Adrenal gland (tissue), 12 donors: ENCODE measurements around the gene INO80E. TPM values are rescaled to one million over a fixed set of nuclear protein-coding genes. Genes with fewer than 3 reads are reported as not detected.

ENCODE experiments used
- DNase-seq, 7 donors: peaks; one replicate each; pipeline ENCODE4 v3.0.0-alpha.2; 2019 to 2020
- H3K27ac ChIP-seq, 5 donors: fragments of 200-600 bp; sonication (generic) in 4 of 5; 1 replicate in 3 of 5; 2 replicates in 2 of 5; pipeline versions ENCODE4 v1.5.1 to v1.8.0; 2016 to 2020; ENCODE audit warnings: mild to moderate bottlenecking in 1 of 5
- H3K27me3 ChIP-seq: fragments of 200-600 bp; 2 replicates; pipeline ENCODE4 v1.8.0; 2021
- H3K36me3 ChIP-seq, 2 donors: fragments of 200-600 bp; replicated peaks in 1 of 2; 1 replicate in 1 of 2; 2 replicates in 1 of 2; pipeline versions ENCODE4 v1.5.1 to v1.8.0; 2018 to 2022
- H3K4me1 ChIP-seq, 2 donors: fragments of 200-600 bp; replicated peaks in 1 of 2; 1 replicate in 1 of 2; 2 replicates in 1 of 2; pipeline versions ENCODE4 v1.5.1 to v1.8.0; 2018 to 2021
- H3K4me3 ChIP-seq, 4 donors: fragments of 200-600 bp; sonication (generic) in 3 of 4; one replicate each; pipeline ENCODE4 v1.5.1; 2016 to 2018
- H3K9me3 ChIP-seq, 3 donors: fragments of 200-600 bp; sonication (generic) in 1 of 3; replicated peaks in 1 of 3; 1 replicate in 2 of 3; 2 replicates in 1 of 3; pipeline versions ENCODE4 v1.5.1 to v1.8.0; 2016 to 2021
- POLR2A ChIP-seq, 2 donors: fragments of 450-650 bp; IDR thresholded peaks; one replicate each; pipeline ENCODE4 v1.6.1; 2017; ENCODE audit warnings: antibody characterized with exemption in 2 of 2, mild to moderate bottlenecking in 2 of 2, moderate library complexity in 1 of 2
- WGBS, 4 donors: extraction: QIAGEN DNeasy Blood & Tissue Kit in 2 of 4; methylation state at CpG; one replicate each; pipeline versions ENCODE4 v1.1.5 to v1.1.7; 2013 to 2017; 5-methylcytosine and 5-hydroxymethylcytosine counted together
- intact Hi-C, 2 donors: fragments of 100-400 bp; cut with DNase I; formaldehyde crosslinking; loops; one replicate each; pipeline versions ENCODE4 v1.14.1 to v1.15.0; 2022 to 2023
- polyA plus RNA-seq, 3 donors: library from polyadenylated mRNA; stranded (reverse); fragments of 200-250 nt in 2 of 3; fragments of 350-450 nt in 1 of 3; fragmentation: Illumina TruSeq in 1 of 3; extraction: RNeasy Lipid Tissue Mini Kit (QIAGEN cat#74804) in 1 of 3; gene quantifications; one replicate each; pipeline ENCODE4 v1.2.3, GENCODE V29; 2013 to 2014
- total RNA-seq, 9 donors: library from RNA; depleted of rRNA in 4 of 9; stranded (reverse); fragments of >200 nt in 4 of 9; fragments of 120-200 nt in 1 of 9; fragmentation: NEBNext Ultra II Directional in 1 of 9; extraction: Animal tissue kit (Norgen Biotek cat#: 25700) in 1 of 9; gene quantifications; one replicate each; pipeline versions ENCODE4 v1.1.0 to v1.2.4, GENCODE V29; 2013 to 2023
- TF ChIP-seq, protein P1 (sequence below), 6 experiments: fragments of 450-650 bp in 4 of 6; fragments of 200-600 bp in 2 of 6; sonication (generic) in 1 of 6; IDR thresholded peaks; 1 replicate in 5 of 6; 2 replicates in 1 of 6; pipeline versions ENCODE4 v1.5.1 to v1.8.0; 2016 to 2021; ENCODE audit warnings: antibody characterized with exemption in 6 of 6, mild to moderate bottlenecking in 2 of 6, moderate library complexity in 1 of 6
- donor health status: healthy with polysubstance abuse.
- donor health status: Bipolar disorder and iron deficiency.
- donor health status: DM: yes; HTN: yes; CAD: no.
- donor health status: DM: no; HTN: no; CAD: no.
- donor health status: DM: no; HTN: no; CAD: no.
- donor health status: DM: yes; HTN: yes; CAD: no.

The INO80E gene
- total and polyA plus RNA-seq, 12 donors: 31.8 to 362 (median 73.4) TPM

DNA sequence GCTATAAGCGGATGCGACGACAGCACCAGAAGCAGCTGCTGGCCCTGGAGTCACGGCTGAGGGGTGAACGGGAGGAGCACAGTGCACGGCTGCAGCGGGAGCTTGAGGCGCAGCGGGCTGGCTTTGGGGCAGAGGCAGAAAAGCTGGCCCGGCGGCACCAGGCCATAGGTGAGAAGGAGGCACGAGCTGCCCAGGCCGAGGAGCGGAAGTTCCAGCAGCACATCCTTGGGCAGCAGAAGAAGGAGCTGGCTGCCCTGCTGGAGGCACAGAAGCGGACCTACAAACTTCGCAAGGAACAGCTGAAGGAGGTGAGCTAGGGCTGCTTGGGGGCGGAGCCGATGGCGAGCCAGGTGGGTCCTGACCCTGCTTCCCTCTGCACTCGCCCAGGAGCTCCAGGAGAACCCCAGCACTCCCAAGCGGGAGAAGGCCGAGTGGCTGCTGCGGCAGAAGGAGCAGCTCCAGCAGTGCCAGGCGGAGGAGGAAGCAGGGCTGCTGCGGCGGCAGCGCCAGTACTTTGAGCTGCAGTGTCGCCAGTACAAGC is 10.7 kb upstream of the INO80E start:
- DNase-seq: no peak

DNA sequence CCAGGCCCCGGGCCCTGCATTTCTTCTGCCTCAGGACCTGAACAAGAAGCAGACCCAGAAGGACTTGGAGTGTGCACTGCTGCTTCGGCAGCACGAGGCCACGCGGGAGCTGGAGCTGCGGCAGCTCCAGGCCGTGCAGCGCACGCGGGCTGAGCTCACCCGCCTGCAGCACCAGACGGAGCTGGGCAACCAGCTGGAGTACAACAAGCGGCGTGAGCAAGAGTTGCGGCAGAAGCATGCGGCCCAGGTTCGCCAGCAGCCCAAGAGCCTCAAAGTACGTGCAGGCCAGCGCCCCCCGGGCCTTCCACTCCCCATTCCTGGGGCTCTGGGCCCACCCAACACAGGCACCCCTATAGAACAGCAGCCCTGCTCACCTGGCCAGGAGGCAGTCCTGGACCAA is 9.8 kb upstream of the INO80E start:
- TF ChIP-seq, protein P1, sequence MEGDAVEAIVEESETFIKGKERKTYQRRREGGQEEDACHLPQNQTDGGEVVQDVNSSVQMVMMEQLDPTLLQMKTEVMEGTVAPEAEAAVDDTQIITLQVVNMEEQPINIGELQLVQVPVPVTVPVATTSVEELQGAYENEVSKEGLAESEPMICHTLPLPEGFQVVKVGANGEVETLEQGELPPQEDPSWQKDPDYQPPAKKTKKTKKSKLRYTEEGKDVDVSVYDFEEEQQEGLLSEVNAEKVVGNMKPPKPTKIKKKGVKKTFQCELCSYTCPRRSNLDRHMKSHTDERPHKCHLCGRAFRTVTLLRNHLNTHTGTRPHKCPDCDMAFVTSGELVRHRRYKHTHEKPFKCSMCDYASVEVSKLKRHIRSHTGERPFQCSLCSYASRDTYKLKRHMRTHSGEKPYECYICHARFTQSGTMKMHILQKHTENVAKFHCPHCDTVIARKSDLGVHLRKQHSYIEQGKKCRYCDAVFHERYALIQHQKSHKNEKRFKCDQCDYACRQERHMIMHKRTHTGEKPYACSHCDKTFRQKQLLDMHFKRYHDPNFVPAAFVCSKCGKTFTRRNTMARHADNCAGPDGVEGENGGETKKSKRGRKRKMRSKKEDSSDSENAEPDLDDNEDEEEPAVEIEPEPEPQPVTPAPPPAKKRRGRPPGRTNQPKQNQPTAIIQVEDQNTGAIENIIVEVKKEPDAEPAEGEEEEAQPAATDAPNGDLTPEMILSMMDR (IDR thresholded peaks at IDR 0.05): no peak
- TF ChIP-seq POLR2A (IDR thresholded peaks at IDR 0.05): no peak
- DNase-seq: no peak
- Histone ChIP-seq H3K27me3 (no peaks in the 10 kb centered on the region), H3K27ac (no peak overlapping the region), H3K9me3 (no peaks in the 10 kb centered on the region), H3K36me3 (peaks cover 0 to 99% of the 10 kb centered on the region in 2 donors), H3K4me3 (no peak overlapping the region), H3K4me1 (no peaks in the 10 kb centered on the region)
- WGBS, 4 donors: 91 to 100% (median 94%) methylated on average over 2 to 20 of the region's 20 CpGs
- intact Hi-C loops: no loop called here

More for the DNA sequence above, 10.7 kb upstream of the INO80E start:
- Histone ChIP-seq H3K27ac (no peak overlapping the region), H3K4me1 (peaks cover 0 to 2% of the 10 kb centered on the region in 2 donors), H3K27me3 (no peaks in the 10 kb centered on the region), H3K4me3 (no peak overlapping the region), H3K36me3 (peaks cover 0 to 99% of the 10 kb centered on the region in 2 donors), H3K9me3 (no peaks in the 10 kb centered on the region)
- WGBS, 4 donors: 91 to 95% (median 94%) methylated on average over 15 to 28 of the region's 28 CpGs
- intact Hi-C loops: no loop called here
- TF ChIP-seq, protein P1 (IDR thresholded peaks at IDR 0.05): no peak
- TF ChIP-seq POLR2A (IDR thresholded peaks at IDR 0.05): no peak

DNA sequence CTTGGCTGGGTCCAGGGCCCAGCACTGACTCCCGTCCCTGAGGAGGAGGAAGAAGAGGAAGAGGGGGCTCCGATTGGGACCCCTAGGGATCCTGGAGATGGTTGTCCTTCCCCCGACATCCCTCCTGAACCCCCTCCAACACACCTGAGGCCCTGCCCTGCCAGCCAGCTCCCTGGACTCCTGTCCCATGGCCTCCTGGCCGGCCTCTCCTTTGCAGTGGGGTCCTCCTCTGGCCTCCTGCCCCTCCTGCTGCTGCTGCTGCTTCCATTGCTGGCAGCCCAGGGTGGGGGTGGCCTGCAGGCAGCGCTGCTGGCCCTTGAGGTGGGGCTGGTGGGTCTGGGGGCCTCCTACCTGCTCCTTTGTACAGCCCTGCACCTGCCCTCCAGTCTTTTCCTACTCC is 9.1 kb upstream of the INO80E start:
- Histone ChIP-seq H3K4me3 (no peak overlapping the region), H3K36me3 (peaks cover 0 to 99% of the 10 kb centered on the region in 2 donors), H3K27ac (no peak overlapping the region), H3K9me3 (no peaks in the 10 kb centered on the region), H3K4me1 (no peaks in the 10 kb centered on the region), H3K27me3 (no peaks in the 10 kb centered on the region)
- 87 to 95% (median 93%) methylated on average over 3 to 5 of the region's 5 CpGs for WGBS, 4 donors
- no peak for TF ChIP-seq POLR2A (IDR thresholded peaks at IDR 0.05)
- TF ChIP-seq, protein P1 (IDR thresholded peaks at IDR 0.05): no peak
- DNase-seq: no peak
- intact Hi-C loops: no loop called here

DNA sequence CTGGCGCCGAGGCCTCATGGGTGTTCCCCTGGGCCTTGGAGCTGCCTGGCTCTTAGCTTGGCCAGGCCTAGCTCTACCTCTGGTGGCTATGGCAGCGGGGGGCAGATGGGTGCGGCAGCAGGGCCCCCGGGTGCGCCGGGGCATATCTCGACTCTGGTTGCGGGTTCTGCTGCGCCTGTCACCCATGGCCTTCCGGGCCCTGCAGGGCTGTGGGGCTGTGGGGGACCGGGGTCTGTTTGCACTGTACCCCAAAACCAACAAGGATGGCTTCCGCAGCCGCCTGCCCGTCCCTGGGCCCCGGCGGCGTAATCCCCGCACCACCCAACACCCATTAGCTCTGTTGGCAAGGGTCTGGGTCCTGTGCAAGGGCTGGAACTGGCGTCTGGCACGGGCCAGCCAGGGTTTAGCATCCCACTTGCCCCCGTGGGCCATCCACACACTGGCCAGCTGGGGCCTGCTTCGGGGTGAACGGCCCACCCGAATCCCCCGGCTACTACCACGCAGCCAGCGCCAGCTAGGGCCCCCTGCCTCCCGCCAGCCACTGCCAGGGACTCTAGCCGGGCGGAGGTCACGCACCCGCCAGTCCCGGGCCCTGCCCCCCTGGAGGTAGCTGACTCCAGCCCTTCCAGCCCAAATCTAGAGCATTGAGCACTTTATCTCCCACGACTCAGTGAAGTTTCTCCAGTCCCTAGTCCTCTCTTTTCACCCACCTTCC is 8.5 kb upstream of the INO80E start:
- no peak for DNase-seq
- Histone ChIP-seq H3K4me3 (no peak overlapping the region), H3K9me3 (no peaks in the 10 kb centered on the region), H3K27me3 (no peaks in the 10 kb centered on the region), H3K4me1 (no peaks in the 10 kb centered on the region), H3K27ac (no peak overlapping the region), H3K36me3 (peaks cover 0 to 99% of the 10 kb centered on the region in 2 donors)
- intact Hi-C loops: no loop called here
- WGBS, 4 donors: 89 to 95% (median 91%) methylated on average over 1 to 35 of the region's 35 CpGs
- TF ChIP-seq, protein P1 (IDR thresholded peaks at IDR 0.05): no peak
- TF ChIP-seq POLR2A (IDR thresholded peaks at IDR 0.05): no peak
